Measurements from ENCODE around the gene ZNF277. TPM values are rescaled to one million over a fixed set of nuclear protein-coding genes. Genes with fewer than 3 reads are reported as not detected.

Gene ZNF277
- total RNA-seq, 1 experiment from 2014 or later: 13.1 TPM

- Histone ChIP-seq H3K23ac (ENCODE audit: insufficient read length, low read depth, low read length) (no peak overlapping the region), H4K91ac (ENCODE audit: insufficient read length, low read depth, low read length) (no peak overlapping the region), H3K23me2 (ENCODE audit: insufficient read length, low read depth, low read length, poor library complexity, severe bottlenecking) (no peaks in the 10 kb centered on the region), H3K4ac (ENCODE audit: low read depth, low read length) (no peak overlapping the region), H4K20me1 (ENCODE audit: control insufficient read depth, insufficient read depth, insufficient read length) (no peaks in the 10 kb centered on the region), H2BK120ac (ENCODE audit: low read depth, low read length, poor library complexity, severe bottlenecking) (no peak overlapping the region), H3K79me1 (ENCODE audit: insufficient read depth, low read depth, low read length, poor library complexity, severe bottlenecking) (no peaks in the 10 kb centered on the region), H4K8ac (replicated peaks; ENCODE audit: insufficient read length, low read depth, low read length) (no peak overlapping the region), H3K4me2 (ENCODE audit: insufficient read depth, insufficient read length, low read length) (no peak overlapping the region), H2AK5ac (ENCODE audit: insufficient read length, low read length) (no peak overlapping the region), H2BK5ac (ENCODE audit: insufficient read length, low read length) (no peak overlapping the region), H3K56ac (ENCODE audit: insufficient read length, low read depth, low read length) (no peak overlapping the region), H3K14ac (ENCODE audit: insufficient read depth, low read length) (no peak overlapping the region), H3T11ph (ENCODE audit: low read length) (no peak overlapping the region), H2BK20ac (ENCODE audit: low read depth, low read length, poor library complexity, severe bottlenecking) (no peak overlapping the region), H3K4me1 (ENCODE audit: insufficient read depth, low read length) (peaks cover 3% of the 10 kb centered on the region; the same call in 1 of the 2 replicates), H3K9ac (ENCODE audit: extremely low read depth, insufficient read length, low read length) (no peak overlapping the region), H3K79me2 (ENCODE audit: insufficient read depth, low read length) (no peaks in the 10 kb centered on the region), H3K18ac (ENCODE audit: insufficient read length, low read depth, low read length) (no peak overlapping the region), H3K27me3 (ENCODE audit: insufficient read depth, low read length) (no peaks in the 10 kb centered on the region), H4K5ac (ENCODE audit: insufficient read length, low read depth, low read length) (no peak overlapping the region), H2BK12ac (ENCODE audit: insufficient read length, low read depth, low read length) (no peak overlapping the region), H3K9me3 (ENCODE audit: control insufficient read depth, low read depth, low read length) (no peaks in the 10 kb centered on the region), H3K27ac (ENCODE audit: insufficient read length, low read depth, low read length) (no peak overlapping the region), H2BK15ac (ENCODE audit: low read depth, low read length) (no peak overlapping the region), H2AFZ (ENCODE audit: low read length) (no peak overlapping the region)
- no peak for DNase-seq
- peaks cover 0 to 7% of the 10 kb centered on the region in 2 experiments; a peak in 1 of 5 replicates for H3K9me3 Mint-ChIP-seq
- H3K27me3 Mint-ChIP-seq (ENCODE audit: low read depth): no peaks in the 10 kb centered on the region
- no peak for TF ChIP-seq CTCF (conservative IDR thresholded peaks at IDR 0.05)
- no peak overlapping the region for H3K4me3 Mint-ChIP-seq
- no peaks in the 10 kb centered on the region for H3K4me1 Mint-ChIP-seq
- WGBS (ENCODE audit: extremely low coverage, insufficient read length, low lambda C conversion rate): no CpG with 5 or more reads among the region's 1 CpG
- H3K36me3 Mint-ChIP-seq (ENCODE audit: insufficient read depth in 1 of 3, low read depth in 3 of 3): peaks cover 2 to 27% (median 9%) of the 10 kb centered on the region in 3 experiments; a peak in 5 of 7 replicates
- no peak overlapping the region for H3K27ac Mint-ChIP-seq
Observed at GRCh38 chr7:112350585-112350984, 144.1 kb downstream of the ZNF277 start.

Measured in H9 (cell line).